GM06990 (cell line): ENCODE measurements around the gene SLC6A11.

Source experiments
- DNase-seq: peaks from one replicate; pipeline ENCODE4 v3.0.0-alpha.2; 2011; ENCODE audit not compliant: insufficient read length; ENCODE audit errors: extremely low read depth
- H3K27me3 ChIP-seq: replicated peaks from 2 replicates; pipeline ENCODE4 v1.6.0; 2011; ENCODE audit warnings: low read length; ENCODE audit not compliant: control insufficient read depth, insufficient read depth
- H3K36me3 ChIP-seq: 2 replicates; pipeline ENCODE4 v1.5.1; 2011; ENCODE audit warnings: low read length; ENCODE audit not compliant: control insufficient read depth, insufficient read depth
- H3K4me3 ChIP-seq: replicated peaks from 2 replicates; pipeline ENCODE4 v1.5.1; 2011; ENCODE audit warnings: low read depth, mild to moderate bottlenecking, control low read depth, low read length
- CTCF ChIP-seq: IDR thresholded peaks from 2 replicates; pipeline ENCODE4 v1.5.1; 2011; ENCODE audit warnings: low read length, control low read depth, mild to moderate bottlenecking, inconsistent platforms; ENCODE audit not compliant: insufficient read depth, poor library complexity, severe bottlenecking

SLC6A11 gene

GRCh38 chr3:10772271-10773161, 43.5 kb upstream of the SLC6A11 start:
- no peaks in the 10 kb centered on the region for H3K36me3 ChIP-seq
- TF ChIP-seq CTCF: peak; percentile 42
- H3K27me3 ChIP-seq: no peaks in the 10 kb centered on the region; the same call in 1 of the 2 replicates
- no peak overlapping the region for H3K4me3 ChIP-seq
- no peak for DNase-seq

GRCh38 chr3:10774129-10774670, 41.8 kb upstream of the SLC6A11 start:
- Histone ChIP-seq H3K36me3 (no peaks in the 10 kb centered on the region), H3K27me3 (no peaks in the 10 kb centered on the region), H3K4me3 (no peak overlapping the region)
- no peak for TF ChIP-seq CTCF
- no peak for DNase-seq

- no peak overlapping the region for H3K4me3 ChIP-seq
- no peak for TF ChIP-seq CTCF
- DNase-seq: no peak
- H3K36me3 ChIP-seq: no peaks in the 10 kb centered on the region
- H3K27me3 ChIP-seq: no peaks in the 10 kb centered on the region
These were observed 41.2 kb upstream of the SLC6A11 start for GRCh38 chr3:10774825-10775224.

GRCh38 chr3:10775259-10775658, 40.8 kb upstream of the SLC6A11 start:
- Histone ChIP-seq H3K27me3 (no peaks in the 10 kb centered on the region), H3K4me3 (no peak overlapping the region), H3K36me3 (no peaks in the 10 kb centered on the region)
- TF ChIP-seq CTCF: no peak
- DNase-seq: no peak

- TF ChIP-seq CTCF: no peak
- Histone ChIP-seq H3K36me3 (no peaks in the 10 kb centered on the region), H3K27me3 (no peaks in the 10 kb centered on the region), H3K4me3 (no peak overlapping the region)
- DNase-seq: no peak
These were observed 40.2 kb upstream of the SLC6A11 start for GRCh38 chr3:10775828-10776227.
